IPS-20b (cell line): ENCODE measurements around the gene OR51E1.
A peak's percentile ranks its signal among the peaks of the same experiment; 100 is the strongest.

ENCODE experiments used
- H3K27ac ChIP-seq: one replicate; pipeline ENCODE4 v1.5.1; 2013; ENCODE audit warnings: low read length
- H3K27me3 ChIP-seq: 2 replicates; pipeline ENCODE4 v1.6.1; 2013; ENCODE audit warnings: mild to moderate bottlenecking, low read length, inconsistent platforms; ENCODE audit not compliant: insufficient read depth
- H3K36me3 ChIP-seq: 2 replicates; pipeline ENCODE4 v1.6.1; 2013; ENCODE audit warnings: low read depth, mild to moderate bottlenecking, inconsistent platforms, low read length, moderate library complexity; ENCODE audit not compliant: insufficient read depth
- H3K4me1 ChIP-seq: 2 replicates; pipeline ENCODE4 v1.6.1; 2013; ENCODE audit warnings: mild to moderate bottlenecking, control low read depth, inconsistent platforms, low read length, moderate library complexity; ENCODE audit not compliant: insufficient read depth
- H3K4me3 ChIP-seq: 2 replicates; pipeline ENCODE4 v1.5.1; 2013; ENCODE audit warnings: mild to moderate bottlenecking, low read length, inconsistent platforms
- H3K9ac ChIP-seq: 2 replicates; pipeline ENCODE4 v1.6.1; 2013; ENCODE audit warnings: low read depth, mild to moderate bottlenecking, inconsistent platforms, low read length, moderate library complexity
- H3K9me3 ChIP-seq: 2 replicates; pipeline ENCODE4 v1.6.1; 2013; ENCODE audit warnings: mild to moderate bottlenecking, low read depth, low read length, inconsistent platforms; ENCODE audit not compliant: insufficient read depth

Gene OR51E1

GRCh38 chr11:4636136-4636535, 7.6 kb upstream of the OR51E1 start:
- Histone ChIP-seq H3K9ac (no peak overlapping the region), H3K9me3 (no peaks in the 10 kb centered on the region), H3K4me1 (no peaks in the 10 kb centered on the region; the same call in 1 of the 2 replicates), H3K36me3 (no peaks in the 10 kb centered on the region), H3K4me3 (no peak overlapping the region), H3K27ac (no peak overlapping the region), H3K27me3 (peaks cover 14% of the 10 kb centered on the region)

GRCh38 chr11:4636962-4637661, 6.7 kb upstream of the OR51E1 start, which contains the start of gene OR51D1:
TSS of gene OR51D1 (plus strand) at chr11:4637477. CDS start at chr11:4639791, 2,314 bp downstream.
- peak within 1 kb of the TSS; percentile 56; the same call in 1 of the 2 replicates for H3K4me3 ChIP-seq

GRCh38 chr11:4637662-4638047, 6.1 kb upstream of the OR51E1 start:
- H3K9me3 ChIP-seq = no peaks in the 10 kb centered on the region
- no peaks in the 10 kb centered on the region for H3K36me3 ChIP-seq
- no peak overlapping the region for H3K9ac ChIP-seq
- H3K4me1 ChIP-seq = no peaks in the 10 kb centered on the region; the same call in 1 of the 2 replicates
- no peak overlapping the region for H3K4me3 ChIP-seq
- H3K27ac ChIP-seq = no peak overlapping the region
- H3K27me3 ChIP-seq = peaks cover 14% of the 10 kb centered on the region

More at GRCh38 chr11:4636962-4637661, 6.7 kb upstream of the OR51E1 start, which contains the start of gene OR51D1:
- no peaks in the 10 kb centered on the region; the same call in 1 of the 2 replicates for H3K4me1 ChIP-seq
- no peak within 1 kb of the TSS for H3K9ac ChIP-seq
- H3K9me3 ChIP-seq = no peaks in the 10 kb centered on the region
- H3K27ac ChIP-seq = no peak within 1 kb of the TSS
- H3K27me3 ChIP-seq = peaks cover 14% of the 10 kb centered on the region
- H3K36me3 ChIP-seq = no peaks in the 10 kb centered on the region

GRCh38 chr11:4639931-4640330, 3.9 kb upstream of the OR51E1 start:
- Histone ChIP-seq H3K9me3 (no peaks in the 10 kb centered on the region), H3K27ac (no peak overlapping the region), H3K9ac (no peak overlapping the region), H3K4me1 (no peaks in the 10 kb centered on the region; the same call in 1 of the 2 replicates), H3K36me3 (no peaks in the 10 kb centered on the region), H3K27me3 (peaks cover 14% of the 10 kb centered on the region), H3K4me3 (no peak overlapping the region)

GRCh38 chr11:4641501-4641900, 2.3 kb upstream of the OR51E1 start:
- H3K4me3 ChIP-seq = no peak overlapping the region
- H3K27me3 ChIP-seq = peaks cover 14% of the 10 kb centered on the region
- no peaks in the 10 kb centered on the region; the same call in 1 of the 2 replicates for H3K4me1 ChIP-seq
- H3K9me3 ChIP-seq = no peaks in the 10 kb centered on the region
- H3K27ac ChIP-seq = no peak overlapping the region
- H3K9ac ChIP-seq = no peak overlapping the region
- H3K36me3 ChIP-seq = no peaks in the 10 kb centered on the region

- H3K4me1 ChIP-seq = no peaks in the 10 kb centered on the region; the same call in 1 of the 2 replicates
- H3K36me3 ChIP-seq = no peaks in the 10 kb centered on the region
- H3K9ac ChIP-seq = no peak overlapping the region
- H3K27me3 ChIP-seq = peaks cover 13% of the 10 kb centered on the region
- no peak overlapping the region for H3K4me3 ChIP-seq
- H3K9me3 ChIP-seq = no peaks in the 10 kb centered on the region
- H3K27ac ChIP-seq = no peak overlapping the region
These were observed 1.7 kb upstream of the OR51E1 start for GRCh38 chr11:4642043-4642442.

GRCh38 chr11:4643076-4643475, 706 bp upstream of the OR51E1 start:
- H3K9me3 ChIP-seq = no peaks in the 10 kb centered on the region
- H3K9ac ChIP-seq = no peak overlapping the region
- H3K4me3 ChIP-seq = no peak overlapping the region
- peaks cover 3% of the 10 kb centered on the region for H3K27me3 ChIP-seq
- H3K36me3 ChIP-seq = no peaks in the 10 kb centered on the region
- H3K4me1 ChIP-seq = no peaks in the 10 kb centered on the region
- no peak overlapping the region for H3K27ac ChIP-seq

- no peak overlapping the region for H3K4me3 ChIP-seq
- no peaks in the 10 kb centered on the region for H3K36me3 ChIP-seq
- H3K27me3 ChIP-seq = no peaks in the 10 kb centered on the region
- H3K9me3 ChIP-seq = no peaks in the 10 kb centered on the region
- H3K27ac ChIP-seq = no peak overlapping the region
- no peaks in the 10 kb centered on the region for H3K4me1 ChIP-seq
- no peak overlapping the region for H3K9ac ChIP-seq
These were observed 451 bp downstream of the OR51E1 start for GRCh38 chr11:4644233-4644632.

- Histone ChIP-seq H3K27ac (no peak overlapping the region), H3K27me3 (no peaks in the 10 kb centered on the region), H3K9ac (no peak overlapping the region), H3K9me3 (no peaks in the 10 kb centered on the region), H3K4me1 (no peaks in the 10 kb centered on the region), H3K4me3 (no peak overlapping the region), H3K36me3 (no peaks in the 10 kb centered on the region)
These were observed 2.2 kb downstream of the OR51E1 start for GRCh38 chr11:4645974-4646373.

GRCh38 chr11:4647766-4648165, 4.0 kb downstream of the OR51E1 start:
- Histone ChIP-seq H3K27ac (no peak overlapping the region), H3K27me3 (no peaks in the 10 kb centered on the region)

GRCh38 chr11:4654635-4655369, 11.0 kb downstream of the OR51E1 start:
- Histone ChIP-seq H3K36me3 (no peaks in the 10 kb centered on the region), H3K4me3 (no peak overlapping the region), H3K4me1 (no peaks in the 10 kb centered on the region; the same call in 1 of the 2 replicates), H3K9ac (no peak overlapping the region), H3K27me3 (no peaks in the 10 kb centered on the region), H3K9me3 (no peaks in the 10 kb centered on the region), H3K27ac (no peak overlapping the region)

More at GRCh38 chr11:4647766-4648165, 4.0 kb downstream of the OR51E1 start:
- H3K4me3 ChIP-seq = no peak overlapping the region
- H3K4me1 ChIP-seq = no peaks in the 10 kb centered on the region
- H3K36me3 ChIP-seq = no peaks in the 10 kb centered on the region
- H3K9ac ChIP-seq = no peak overlapping the region
- no peaks in the 10 kb centered on the region for H3K9me3 ChIP-seq
